Measurements from ENCODE around the gene RASAL1. TPM values are rescaled to one million over a fixed set of nuclear protein-coding genes. Genes with fewer than 3 reads are reported as not detected.

RASAL1 gene
- total RNA-seq, 1 experiment from 2014 or later: 16.0 TPM

GRCh38 chr12:113161415-113162016 is 26.0 kb upstream of the RASAL1 start:
- BruUV-seq (replicated peaks): no TSS peak
- DNase-seq (ENCODE audit: low read depth, low spot score): peak; percentile 74
- Histone ChIP-seq H3K9ac (ENCODE audit: low read length) (no peak overlapping the region), H3K4me3 (replicated peaks in 1 of 2; ENCODE audit: low read depth in 1 of 2, low read length in 2 of 2) (no peak overlapping the region), H3K27ac (ENCODE audit: low read depth, low read length) (no peak overlapping the region), H2AFZ (ENCODE audit: low read depth, low read length, poor library complexity, severe bottlenecking) (no peak overlapping the region), H3K4me2 (ENCODE audit: low read length) (no peak overlapping the region), H3K27me3 (ENCODE audit: insufficient read depth, low read length) (no peaks in the 10 kb centered on the region), H3K9me3 (ENCODE audit: control insufficient read depth in 1 of 2, insufficient read depth in 1 of 2, low read depth in 1 of 2, low read length in 2 of 2) (no peaks in the 10 kb centered on the region), H3K79me2 (ENCODE audit: insufficient read depth, low read length) (no peaks in the 10 kb centered on the region), H3K4me1 (ENCODE audit: control insufficient read depth in 1 of 2, insufficient read depth in 2 of 2, low read length in 2 of 2) (peaks cover 0 to 10% of the 10 kb centered on the region in 2 experiments; a peak in 2 of 4 replicates), H3K36me3 (ENCODE audit: control insufficient read depth in 1 of 2, insufficient read depth in 2 of 2, low read length in 2 of 2) (peaks cover 22 to 46% of the 10 kb centered on the region in 2 experiments; a peak in 3 of 4 replicates), H4K20me1 (ENCODE audit: insufficient read depth) (peaks cover 4% of the 10 kb centered on the region; the same call in 1 of the 2 replicates), H3K9me2 (ENCODE audit: insufficient read depth) (no peaks in the 10 kb centered on the region)
- RAD21 ChIA-PET (ENCODE audit: low non-redundant PET in 1 of 2, low total read pairs in 2 of 2, uncharacterized antibody in 2 of 2, unreplicated experiment in 2 of 2): interaction anchor here in 1 of 2 experiments (0.6 kb wide), 1 partner anchor 168 kb away, joined by 4 read pairs; no protein-coding TSS in a partner anchor
- intact Hi-C loops (cut with micrococcal nuclease): no loop called here
- CTCF ChIA-PET: interaction anchor here (0.9 to 1.3 kb wide), 3 partner anchors 8 to 264 kb away, joined by 3 to 10 read pairs (median 8); no protein-coding TSS in a partner anchor
- peak; percentile 92 for ATAC-seq
- POLR2A ChIA-PET: interaction anchor here (0.8 to 1.2 kb wide), 2 partner anchors 9 to 26 kb away, joined by 3 read pairs; partner anchors contain the start of gene RASAL1
- TF ChIP-seq SP1 (IDR thresholded peaks at IDR 0.05; ENCODE audit: low read depth) (no peak), SRF (IDR thresholded peaks at IDR 0.05; ENCODE audit: low read depth) (no peak), CBX3 (IDR thresholded peaks at IDR 0.05; ENCODE audit: low read depth) (no peak), EGR1 (IDR thresholded peaks at IDR 0.05; ENCODE audit: low read depth) (no peak), CTCF (IDR thresholded peaks at IDR 0.05 in 2 of 3, conservative IDR thresholded peaks at IDR 0.05 in 1 of 3; ENCODE audit: borderline replicate concordance in 1 of 3, insufficient read depth in 1 of 3, low read depth in 2 of 3, low read length in 2 of 3) (no peak), YY1 (IDR thresholded peaks at IDR 0.05; ENCODE audit: extremely low read depth, insufficient replicate concordance, low read depth, low read length) (no peak), SIN3A (IDR thresholded peaks at IDR 0.05; ENCODE audit: low read depth) (no peak), POLR2AphosphoS5 (IDR thresholded peaks at IDR 0.05; ENCODE audit: low read depth, low read length) (no peak), POLR2A (IDR thresholded peaks at IDR 0.05; ENCODE audit: borderline replicate concordance, extremely low read depth, insufficient read depth, insufficient read length) (no peak), TCF7L2 (IDR thresholded peaks at IDR 0.05; ENCODE audit: borderline replicate concordance, extremely low read depth, insufficient read depth, insufficient read length) (no peak), EZH2phosphoT487 (IDR thresholded peaks at IDR 0.05; ENCODE audit: borderline replicate concordance) (no peak), ZNF274 (IDR thresholded peaks at IDR 0.05; ENCODE audit: low read depth, low read length) (no peak), FOSL1 (IDR thresholded peaks at IDR 0.05; ENCODE audit: low read depth) (no peak)
